Kidney (tissue), 14 donors: Measurements from ENCODE around the gene MKNK2. TPM values are rescaled to one million over a fixed set of nuclear protein-coding genes. Genes with fewer than 3 reads are reported as not detected.

Experiments used
- DNase-seq, 5 donors: peaks; one replicate each; pipeline ENCODE4 v3.0.0-alpha.2; 2013 to 2020
- FAIRE-seq: peaks from 2 replicates; lab custom pipeline; 2012; peaks lifted over from hg19 to GRCh38; lab: Jason Lieb, UNC
- H3K27ac ChIP-seq, 2 donors: one replicate each; pipeline ENCODE4 v1.7.0; 2013; ENCODE audit warnings: low read depth in 2 of 2, low read length in 2 of 2, inconsistent platforms in 1 of 2
- H3K27me3 ChIP-seq: one replicate; pipeline ENCODE4 v1.7.1; 2013; ENCODE audit warnings: low read length, inconsistent platforms; ENCODE audit not compliant: control insufficient read depth, insufficient read depth
- H3K36me3 ChIP-seq, 3 donors: one replicate each; pipeline versions ENCODE4 v1.7.0 to v1.7.1; 2013; ENCODE audit warnings: low read length in 3 of 3, control low read depth in 1 of 3, inconsistent platforms in 1 of 3; ENCODE audit not compliant: insufficient read depth in 3 of 3, control insufficient read depth in 2 of 3
- H3K4me1 ChIP-seq, 3 donors: one replicate each; pipeline versions ENCODE4 v1.7.0 to v1.7.1; 2013; ENCODE audit warnings: low read length in 3 of 3, inconsistent platforms in 1 of 3, low read depth in 1 of 3; ENCODE audit not compliant: control insufficient read depth in 2 of 3, insufficient read depth in 2 of 3
- H3K4me3 ChIP-seq, 3 donors: one replicate each; pipeline versions ENCODE4 v1.7.0 to v1.8.1; 2013; ENCODE audit warnings: low read length in 3 of 3, control low read depth in 1 of 3, inconsistent platforms in 1 of 3
- H3K9ac ChIP-seq, 3 donors: one replicate each; pipeline versions ENCODE4 v1.7.0 to v1.7.1; 2013; ENCODE audit warnings: low read length in 3 of 3, control low read depth in 1 of 3, inconsistent platforms in 1 of 3
- H3K9me3 ChIP-seq, 3 donors: one replicate each; pipeline versions ENCODE4 v1.7.0 to v1.7.1; 2013; ENCODE audit warnings: low read length in 3 of 3, control low read depth in 1 of 3, inconsistent platforms in 1 of 3; ENCODE audit not compliant: control insufficient read depth in 2 of 3, insufficient read depth in 1 of 3
- intact Hi-C: fragments of 100-400 bp; cut with DNase I; formaldehyde crosslinking; loops from one replicate; pipeline ENCODE4 v1.11.1; 2022
- polyA plus RNA-seq: library from polyadenylated mRNA; stranded (reverse); fragments of 350-450 nt; fragmentation: Illumina TruSeq; extraction: RNeasy Lipid Tissue Mini Kit (QIAGEN cat#74804); gene quantifications from one replicate; pipeline ENCODE4 v1.2.3, GENCODE V29; 2014; ENCODE audit warnings: low read depth, low replicate concordance; ENCODE audit not compliant: insufficient read depth
- total RNA-seq: library from RNA; stranded (reverse); fragmentation: NEBNext Ultra II Directional; extraction: Animal tissue kit (Norgen Biotek cat#: 25700); gene quantifications from one replicate; pipeline ENCODE4 v1.2.1, GENCODE V29; 2021
- TF ChIP-seq, protein P1 (sequence below): IDR thresholded peaks from 3 replicates; pipeline ENCODE4 v1.5.1; 2012; ENCODE audit warnings: mild to moderate bottlenecking, moderate library complexity, borderline replicate concordance; ENCODE audit not compliant: insufficient read depth; ENCODE audit errors: extremely low read depth
- donor health status: control.
- donor health status: control.
- donor health status: control.
- donor health status: control.
- donor health status: control.
- donor health status: DM: yes; HTN: yes; CAD: no.
- donor health status: Normal renal cell carcinoma (clear cell type).

The MKNK2 gene
- total and polyA plus RNA-seq, 2 donors from 2014 or later = 67.2 to 190 TPM

DNA sequence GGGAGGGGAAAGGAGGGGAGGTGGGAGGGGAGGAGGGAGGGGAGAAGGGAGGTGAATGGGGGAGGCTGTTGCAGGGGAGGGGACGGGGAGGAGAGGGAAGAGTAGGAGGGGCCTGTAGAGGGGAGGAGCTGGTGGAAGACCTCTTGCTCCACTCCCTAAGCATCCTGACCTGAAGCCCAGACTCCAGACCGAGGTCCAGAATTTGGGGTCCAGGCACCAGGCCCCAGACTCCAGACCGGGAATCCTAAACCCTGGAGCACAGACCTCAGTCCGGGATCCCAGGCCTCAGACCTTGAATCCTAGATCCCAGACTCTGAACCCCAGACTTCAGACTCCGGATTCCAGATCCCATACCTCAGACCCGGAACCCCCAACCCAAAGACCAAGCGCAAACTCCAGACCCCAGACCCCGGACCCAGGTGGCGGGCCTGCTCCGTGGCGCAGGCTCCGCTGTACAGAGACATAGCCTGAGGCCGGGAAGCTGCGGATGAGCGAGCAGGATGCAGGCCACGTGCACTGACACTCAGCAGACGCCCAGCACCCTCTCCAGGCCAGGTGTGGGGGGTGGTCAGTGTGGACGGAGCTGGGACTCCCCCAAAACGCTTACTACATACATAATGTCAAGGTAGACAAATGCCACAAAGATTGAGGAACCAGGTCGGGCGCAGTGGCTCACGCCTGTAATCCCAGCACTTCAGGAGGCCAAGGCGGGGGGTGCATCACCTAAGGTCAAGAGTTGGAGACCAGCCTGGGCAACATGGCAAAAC, 34.8 kb downstream of the MKNK2 start:
- H3K27ac ChIP-seq = peak overlapping the region; percentile 32 to 53
- TF ChIP-seq, protein P1, sequence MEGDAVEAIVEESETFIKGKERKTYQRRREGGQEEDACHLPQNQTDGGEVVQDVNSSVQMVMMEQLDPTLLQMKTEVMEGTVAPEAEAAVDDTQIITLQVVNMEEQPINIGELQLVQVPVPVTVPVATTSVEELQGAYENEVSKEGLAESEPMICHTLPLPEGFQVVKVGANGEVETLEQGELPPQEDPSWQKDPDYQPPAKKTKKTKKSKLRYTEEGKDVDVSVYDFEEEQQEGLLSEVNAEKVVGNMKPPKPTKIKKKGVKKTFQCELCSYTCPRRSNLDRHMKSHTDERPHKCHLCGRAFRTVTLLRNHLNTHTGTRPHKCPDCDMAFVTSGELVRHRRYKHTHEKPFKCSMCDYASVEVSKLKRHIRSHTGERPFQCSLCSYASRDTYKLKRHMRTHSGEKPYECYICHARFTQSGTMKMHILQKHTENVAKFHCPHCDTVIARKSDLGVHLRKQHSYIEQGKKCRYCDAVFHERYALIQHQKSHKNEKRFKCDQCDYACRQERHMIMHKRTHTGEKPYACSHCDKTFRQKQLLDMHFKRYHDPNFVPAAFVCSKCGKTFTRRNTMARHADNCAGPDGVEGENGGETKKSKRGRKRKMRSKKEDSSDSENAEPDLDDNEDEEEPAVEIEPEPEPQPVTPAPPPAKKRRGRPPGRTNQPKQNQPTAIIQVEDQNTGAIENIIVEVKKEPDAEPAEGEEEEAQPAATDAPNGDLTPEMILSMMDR = no peak
- peaks cover 0 to 3% (median 0%) of the 10 kb centered on the region in 3 donors for H3K4me1 ChIP-seq
- intact Hi-C loops = no loop called here
- peak overlapping the region; percentile 34 to 59 (median 56) for H3K4me3 ChIP-seq
- no peak for FAIRE-seq
- H3K9me3 ChIP-seq = no peaks in the 10 kb centered on the region
- no peaks in the 10 kb centered on the region for H3K27me3 ChIP-seq
- DNase-seq = peak; percentile 74 to 91 (median 89)
- no peaks in the 10 kb centered on the region for H3K36me3 ChIP-seq
- peak overlapping the region in 2 of 3 donors; percentile 55 to 58 for H3K9ac ChIP-seq

DNA sequence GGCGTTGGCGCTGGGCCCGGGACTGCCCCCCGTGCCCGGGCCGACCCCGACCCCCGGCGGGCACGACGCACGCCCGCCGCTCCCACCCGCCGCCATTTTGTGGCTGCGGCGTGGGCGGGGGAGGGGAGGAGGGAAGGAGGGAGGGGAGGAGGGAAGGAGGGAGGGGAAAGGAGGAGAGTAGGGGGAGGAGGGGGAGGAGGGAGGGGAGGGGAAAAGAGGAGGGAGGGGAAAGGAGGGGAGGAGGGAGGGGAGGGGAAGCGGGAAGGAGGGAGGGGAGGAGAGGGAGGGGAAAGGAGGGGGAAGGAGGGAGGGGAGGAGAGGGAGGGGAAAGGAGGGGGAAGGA, 35.5 kb downstream of the MKNK2 start, which contains the start of gene BTBD2:
Gene BTBD2, minus strand, starts transcription at position 107 of the 343 bp plus-strand sequence. Its CDS starts 11 bp downstream, at position 96.
- TF ChIP-seq, protein P1 = no peak
- Histone ChIP-seq H3K9ac (peak within 1 kb of the TSS in 2 of 3 donors; percentile 55 to 58), H3K27ac (peak within 1 kb of the TSS; percentile 32 to 53), H3K9me3 (no peaks in the 10 kb centered on the region), H3K4me1 (peaks cover 0 to 3% (median 0%) of the 10 kb centered on the region in 3 donors), H3K36me3 (no peaks in the 10 kb centered on the region), H3K4me3 (peak within 1 kb of the TSS; percentile 36 to 59 (median 56)), H3K27me3 (no peaks in the 10 kb centered on the region)
- DNase-seq (peak; percentile 65 to 85 (median 83)), FAIRE-seq (no peak)
- intact Hi-C loops = no loop called here

DNA sequence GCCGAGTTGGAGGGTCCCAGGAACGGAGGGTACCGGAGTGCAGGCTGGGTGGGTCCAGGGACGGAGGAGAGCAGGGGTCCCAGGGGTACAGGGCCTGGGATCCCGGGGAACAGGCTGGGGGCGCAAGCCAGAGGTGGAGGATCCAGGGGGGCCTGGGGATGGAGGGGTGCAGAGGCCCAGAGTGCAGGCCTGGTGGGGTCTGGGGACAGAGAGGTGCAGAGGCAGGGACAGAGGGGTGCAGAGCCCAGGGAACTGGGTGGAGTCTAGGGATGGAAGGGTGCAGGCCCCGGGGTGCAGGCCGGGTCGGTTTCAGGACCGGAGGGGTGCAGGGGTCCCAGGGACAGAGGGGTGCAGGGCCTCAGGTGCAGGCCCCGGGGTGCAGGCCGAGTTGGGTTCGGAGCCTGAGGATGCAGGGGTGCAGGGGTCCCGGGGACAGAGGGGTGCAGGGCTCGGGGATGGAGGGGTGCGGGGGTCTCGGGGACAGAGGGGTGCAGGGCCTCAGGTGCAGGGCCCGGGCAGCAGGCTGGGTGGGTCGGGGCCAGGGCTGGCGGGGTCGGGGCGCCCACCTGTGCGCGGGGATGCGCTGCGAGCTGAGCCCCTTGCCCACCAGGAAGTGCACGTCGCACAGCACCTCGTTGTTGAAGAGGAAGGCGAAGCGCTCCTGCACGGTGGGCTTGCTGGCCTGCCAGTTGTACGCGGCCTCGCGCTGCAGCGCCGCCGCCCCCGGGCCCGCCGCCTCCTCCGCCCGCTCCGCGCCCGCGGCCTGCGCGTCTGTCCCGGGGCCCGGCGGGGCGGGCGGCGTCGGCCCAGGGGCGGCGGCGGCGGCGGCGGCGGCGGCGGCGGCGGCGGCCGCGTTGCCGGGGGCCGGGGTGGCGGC, 36.1 kb downstream of the MKNK2 start:
- intact Hi-C loops = no loop called here
- TF ChIP-seq, protein P1 = no peak
- DNase-seq = peak in 4 of 5 donors; percentile 25 to 86 (median 64)
- no peaks in the 10 kb centered on the region for H3K9me3 ChIP-seq
- peaks cover 0 to 3% (median 0%) of the 10 kb centered on the region in 3 donors for H3K4me1 ChIP-seq
- H3K27me3 ChIP-seq = no peaks in the 10 kb centered on the region
- H3K9ac ChIP-seq = peak overlapping the region in 1 of 3 donors; percentile 26
- H3K4me3 ChIP-seq = peak overlapping the region; percentile 34 to 44 (median 36)
- no peak for FAIRE-seq
- H3K36me3 ChIP-seq = no peaks in the 10 kb centered on the region
- no peak overlapping the region for H3K27ac ChIP-seq
